CD4-positive, alpha-beta T cell treated with Interleukin-2 at 100 ng/mL for 4 hours (primary cell): ENCODE measurements around the gene PKP1.

Experiments
- DNase-seq: peaks from one replicate; pipeline ENCODE4 v3.0.0-alpha.2; 2020; ENCODE audit warnings: low spot score

PKP1 gene

GRCh38 chr1:201260648-201261311 lies 22.5 kb upstream of the PKP1 start:
- no peak for DNase-seq

GRCh38 chr1:201261771-201262547 lies 21.3 kb upstream of the PKP1 start:
- no peak for DNase-seq

DNA sequence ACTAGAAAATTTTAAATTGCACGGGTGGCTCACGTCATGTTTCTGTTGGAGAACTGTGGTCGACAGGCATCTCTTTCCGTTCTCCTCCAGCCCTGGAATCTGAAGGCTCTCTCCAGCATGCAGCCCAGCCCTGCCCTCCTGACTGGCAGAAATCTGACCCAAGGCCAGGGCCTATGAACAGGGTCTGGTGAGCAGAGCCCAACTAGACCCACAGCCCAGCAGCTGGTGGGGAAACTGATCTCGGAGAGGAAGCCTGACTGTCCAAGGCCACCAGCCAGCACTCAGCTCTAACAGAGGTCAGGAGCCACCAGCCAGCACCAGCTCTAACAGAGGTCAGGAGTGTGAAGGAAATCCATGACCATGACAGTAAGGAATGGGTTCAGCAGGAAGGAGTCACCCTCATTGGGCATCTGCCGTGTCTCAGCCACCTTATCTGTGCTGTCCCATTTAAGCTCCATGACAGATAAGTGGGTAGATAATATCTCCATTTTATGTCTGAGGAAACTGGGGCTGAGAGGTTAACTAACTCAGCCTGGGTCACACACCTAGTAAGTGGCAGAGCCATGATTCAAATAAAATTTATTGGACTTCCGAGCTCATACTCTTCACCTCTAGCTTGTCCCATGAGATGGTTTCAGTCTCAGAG lies 20.2 kb upstream of the PKP1 start:
- DNase-seq = no peak

- no peak for DNase-seq
Measured at GRCh38 chr1:201264072-201264471, 19.2 kb upstream of the PKP1 start.

DNA sequence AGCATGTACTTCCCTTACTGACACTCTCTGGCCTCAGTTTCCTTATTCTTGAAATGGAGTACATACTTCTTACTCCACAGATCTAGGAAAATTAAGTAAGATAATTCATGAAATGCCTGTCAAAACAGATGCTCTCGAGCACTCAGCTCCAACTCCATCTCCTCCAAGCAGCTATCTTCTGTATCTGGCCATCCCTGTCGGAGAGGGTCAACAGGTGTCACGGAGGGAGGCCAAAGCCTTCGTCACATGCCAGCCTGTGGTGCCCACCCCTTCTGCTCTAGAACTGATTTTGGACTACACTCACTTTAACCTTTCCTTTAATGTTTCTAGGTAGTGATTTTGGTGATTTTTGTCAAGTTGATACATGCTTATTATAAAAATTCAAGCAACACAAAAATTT lies 18.8 kb upstream of the PKP1 start:
- DNase-seq = no peak

- no peak for DNase-seq
Measured at GRCh38 chr1:201265756-201266155, 17.6 kb upstream of the PKP1 start.

- no peak for DNase-seq
Measured at GRCh38 chr1:201266276-201266675, 17.0 kb upstream of the PKP1 start.

GRCh38 chr1:201266774-201267173 lies 16.5 kb upstream of the PKP1 start:
- DNase-seq = no peak

DNA sequence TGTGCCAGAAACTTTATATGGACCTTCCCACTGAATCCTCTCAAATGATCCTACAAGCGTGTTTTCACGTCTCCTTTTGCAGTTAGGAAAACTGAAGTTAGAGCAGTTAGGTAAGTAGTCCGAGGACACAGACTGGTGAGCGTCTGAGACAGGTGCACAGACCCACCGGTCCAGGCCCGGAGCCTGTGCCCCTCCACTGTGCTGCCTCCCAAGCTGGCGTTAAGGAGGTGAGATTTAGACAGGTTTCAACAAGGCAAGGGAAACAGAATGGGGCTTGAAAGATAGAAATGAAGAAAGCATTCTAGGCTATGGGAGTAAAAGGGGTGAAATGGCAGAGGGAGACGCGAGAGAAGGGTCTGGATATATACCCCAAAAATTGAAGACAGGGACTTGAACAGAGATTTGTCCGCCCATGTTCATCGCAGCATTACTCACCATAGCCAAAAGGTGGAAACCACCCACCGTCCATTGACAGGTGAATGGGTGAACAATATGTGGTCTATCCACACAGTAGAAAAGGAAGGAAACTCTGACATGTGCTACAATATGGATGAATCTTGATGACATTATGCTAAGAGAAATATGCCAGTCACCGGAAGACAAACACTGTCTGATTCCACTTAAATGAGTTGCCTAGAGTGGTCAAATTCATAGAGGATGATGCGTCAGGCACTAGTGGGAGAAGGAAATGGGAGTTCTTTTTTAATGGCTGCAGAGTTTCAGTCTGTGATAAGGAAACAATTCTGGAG lies 15.7 kb upstream of the PKP1 start:
- no peak for DNase-seq

- no peak for DNase-seq
Measured at GRCh38 chr1:201268604-201269151, 14.6 kb upstream of the PKP1 start.

- no peak for DNase-seq
Measured at GRCh38 chr1:201269281-201269680, 14.0 kb upstream of the PKP1 start.

DNA sequence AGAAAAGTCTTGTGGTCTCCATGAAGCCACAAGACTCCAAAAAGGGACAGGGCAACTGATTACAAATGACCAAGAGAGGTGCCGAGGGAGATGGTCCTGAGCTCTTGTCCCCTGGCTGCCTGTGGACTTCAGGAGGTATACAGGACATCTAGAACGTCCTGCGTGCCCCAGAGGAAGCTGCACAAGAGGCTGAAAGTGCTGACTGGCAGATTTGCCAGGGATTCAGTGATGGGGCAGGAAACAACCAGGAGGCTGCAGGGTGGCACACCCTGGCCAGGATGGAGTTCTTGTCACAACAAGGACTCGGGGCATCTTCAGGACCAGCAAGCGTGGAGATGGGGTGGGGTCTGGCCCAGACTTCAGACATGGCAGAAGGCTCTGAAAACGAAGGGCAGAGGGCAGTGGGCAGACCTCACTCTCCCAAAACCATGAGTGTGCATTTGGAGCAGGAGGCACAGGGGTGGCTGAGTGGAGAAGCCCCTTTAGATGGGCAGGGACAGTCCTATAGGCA lies 13.4 kb upstream of the PKP1 start:
- no peak for DNase-seq

GRCh38 chr1:201270616-201271390 lies 12.5 kb upstream of the PKP1 start:
- no peak for DNase-seq

- no peak for DNase-seq
Measured at GRCh38 chr1:201272799-201273198, 10.5 kb upstream of the PKP1 start.

- DNase-seq = no peak
Measured at GRCh38 chr1:201274616-201275252, 8.6 kb upstream of the PKP1 start.

- no peak for DNase-seq
Measured at GRCh38 chr1:201275253-201275666, 8.0 kb upstream of the PKP1 start.

GRCh38 chr1:201276891-201277290 lies 6.4 kb upstream of the PKP1 start:
- DNase-seq = no peak

DNA sequence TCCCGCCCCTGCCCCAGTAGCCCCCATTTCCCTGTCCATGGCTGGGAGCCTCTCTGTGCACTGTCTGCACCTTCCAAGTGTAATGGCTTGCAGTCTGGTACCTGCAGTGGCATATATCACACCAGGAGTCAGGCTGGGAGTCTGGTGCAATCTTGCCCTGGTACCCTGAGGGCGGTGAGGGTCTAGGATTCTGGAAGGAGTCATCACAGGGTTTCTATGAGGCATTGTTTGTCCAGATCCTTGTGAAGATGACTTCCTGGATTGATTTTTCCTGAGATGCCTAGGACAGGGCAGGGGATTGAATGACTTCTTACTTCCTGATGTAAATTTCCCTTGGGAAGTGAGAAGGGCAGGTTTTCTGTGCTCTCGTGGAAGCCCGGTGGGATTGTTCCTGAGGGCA lies 5.9 kb upstream of the PKP1 start:
- DNase-seq = no peak

DNA sequence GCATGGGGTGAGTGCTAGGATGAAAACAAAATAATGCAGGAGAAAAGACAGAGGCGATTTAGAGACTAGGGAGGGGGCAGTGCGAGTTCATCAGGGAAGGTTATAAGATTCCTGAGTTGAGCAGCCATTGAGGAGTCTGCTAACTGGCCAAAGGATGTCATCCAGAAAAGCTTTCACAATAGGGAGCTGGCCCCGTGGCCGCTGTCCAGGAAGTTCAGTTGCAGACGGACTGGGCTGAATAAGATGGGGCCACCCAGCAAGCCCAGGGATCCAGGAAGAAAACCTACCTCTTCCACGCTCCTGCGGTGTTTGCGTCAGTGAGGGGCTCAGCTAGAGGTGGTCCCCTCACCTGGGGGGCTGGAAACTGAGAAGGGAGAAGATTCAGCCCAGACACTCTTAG lies 4.0 kb upstream of the PKP1 start:
- no peak for DNase-seq

GRCh38 chr1:201280884-201281283 lies 2.4 kb upstream of the PKP1 start:
- no peak for DNase-seq

DNA sequence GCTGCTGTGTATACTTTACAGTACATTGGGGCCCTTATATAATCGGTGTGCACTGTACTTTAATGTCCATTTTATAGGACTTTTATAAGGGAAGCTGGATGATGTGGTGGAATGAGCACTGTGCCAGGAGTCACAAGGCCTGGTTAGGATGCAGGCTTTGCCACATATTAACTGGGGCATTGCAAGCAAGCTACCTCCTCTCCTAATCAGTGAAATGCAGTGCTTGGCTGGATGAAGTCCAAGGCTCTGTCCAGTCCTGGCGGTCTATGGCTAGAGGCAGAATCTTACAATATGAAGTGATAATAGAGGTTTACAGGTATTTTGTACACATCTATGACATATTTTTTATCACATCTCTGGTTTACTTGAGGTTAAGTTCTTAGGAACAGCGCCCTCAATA lies 1.7 kb upstream of the PKP1 start:
- DNase-seq = no peak
